ENCODE measurements around the gene KCNF1.

GRCh38 chr2:10916953-10917352, 5.2 kb downstream of the KCNF1 start:
- TF ChIP-seq, protein P1, sequence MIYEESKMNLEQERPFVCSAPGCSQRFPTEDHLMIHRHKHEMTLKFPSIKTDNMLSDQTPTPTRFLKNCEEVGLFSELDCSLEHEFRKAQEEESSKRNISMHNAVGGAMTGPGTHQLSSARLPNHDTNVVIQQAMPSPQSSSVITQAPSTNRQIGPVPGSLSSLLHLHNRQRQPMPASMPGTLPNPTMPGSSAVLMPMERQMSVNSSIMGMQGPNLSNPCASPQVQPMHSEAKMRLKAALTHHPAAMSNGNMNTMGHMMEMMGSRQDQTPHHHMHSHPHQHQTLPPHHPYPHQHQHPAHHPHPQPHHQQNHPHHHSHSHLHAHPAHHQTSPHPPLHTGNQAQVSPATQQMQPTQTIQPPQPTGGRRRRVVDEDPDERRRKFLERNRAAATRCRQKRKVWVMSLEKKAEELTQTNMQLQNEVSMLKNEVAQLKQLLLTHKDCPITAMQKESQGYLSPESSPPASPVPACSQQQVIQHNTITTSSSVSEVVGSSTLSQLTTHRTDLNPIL (CRISPR knock-in tag; IDR thresholded peaks at IDR 0.05; ENCODE audit: low read depth) = no peak
- TF ChIP-seq ZNF8 (CRISPR knock-in tag; IDR thresholded peaks at IDR 0.05) (no peak), ZFP3 (CRISPR knock-in tag; IDR thresholded peaks at IDR 0.05) (no peak), RARB (CRISPR knock-in tag; IDR thresholded peaks at IDR 0.05) (no peak), BACH2 (CRISPR knock-in tag; IDR thresholded peaks at IDR 0.05; ENCODE audit: borderline replicate concordance) (no peak), ZC3H10 (CRISPR knock-in tag; IDR thresholded peaks at IDR 0.05) (no peak), CSDC2 (CRISPR knock-in tag; IDR thresholded peaks at IDR 0.05) (no peak)

Measured in SK-N-SH treated with all-trans-retinoic acid at 6 μM for 48 hours (cell line).